GM12878 (cell line): ENCODE results near the gene HOOK1. TPM values are rescaled to one million over a fixed set of nuclear protein-coding genes. Genes with fewer than 3 reads are reported as not detected.

Experiments
- ATF3 ChIP-seq: IDR thresholded peaks from 2 replicates; pipeline ENCODE4 v1.6.1; 2011; ENCODE audit warnings: low read depth, mild to moderate bottlenecking, low read length, moderate library complexity, borderline replicate concordance; ENCODE audit errors: extremely low read depth
- BRCA1 ChIP-seq: IDR thresholded peaks from 2 replicates; pipeline ENCODE4 v1.6.1; 2011; ENCODE audit warnings: low read depth, low read length, improper control_type of control experiment
- KDM1A ChIP-seq: fragments of 200-600 bp; sonication (generic); IDR thresholded peaks from 2 replicates; pipeline ENCODE4 v1.6.1; 2016; ENCODE audit warnings: borderline replicate concordance
- KLF5 ChIP-seq: fragments of 450-650 bp; IDR thresholded peaks from 2 replicates; pipeline ENCODE4 v1.6.1; 2014; ENCODE audit warnings: mild to moderate bottlenecking; ENCODE audit not compliant: partially characterized antibody
- MAX ChIP-seq: IDR thresholded peaks from 2 replicates; pipeline ENCODE4 v1.6.1; 2012; ENCODE audit warnings: low read depth, low read length, improper control_type of control experiment
- NR2F1 ChIP-seq: fragments of 450-650 bp; conservative IDR thresholded peaks from 2 replicates; pipeline ENCODE4 v1.6.1; 2017; ENCODE audit warnings: mild to moderate bottlenecking
- PAX5 ChIP-seq: IDR thresholded peaks from 2 replicates; pipeline ENCODE4 v1.6.1; 2011; ENCODE audit warnings: low read depth, low read length, borderline replicate concordance
- PRDM15 ChIP-seq: fragments of 450-650 bp; formaldehyde crosslinking; IDR thresholded peaks from 2 replicates; pipeline ENCODE4 v1.4.0; 2020; ENCODE audit warnings: mild to moderate bottlenecking, moderate library complexity
- STAT3 ChIP-seq: IDR thresholded peaks from 2 replicates; pipeline ENCODE4 v1.6.1; 2011; ENCODE audit warnings: low read depth, low read length, improper control_type of control experiment
- TBL1XR1 ChIP-seq: IDR thresholded peaks from 2 replicates; pipeline ENCODE4 v1.6.1; 2012; ENCODE audit warnings: low read depth, low read length, improper control_type of control experiment
- ZNF207 ChIP-seq: fragments of 450-650 bp; IDR thresholded peaks from 2 replicates; pipeline ENCODE4 v1.6.1; 2014; ENCODE audit warnings: antibody characterized with exemption, mild to moderate bottlenecking, borderline replicate concordance
- ZNF24 ChIP-seq: fragments of 450-650 bp; IDR thresholded peaks from 2 replicates; pipeline ENCODE4 v1.6.1; 2017; ENCODE audit warnings: antibody characterized with exemption, mild to moderate bottlenecking
- polyA plus RNA-seq, 11 experiments: library from polyadenylated mRNA; depleted of rRNA in 4 of 11; unstranded in 6 of 11; stranded (reverse) in 5 of 11; fragments of >200 nt; fragmentation: Nextera tagmentation in 4 of 11; fragmentation: Illumina TruSeq in 1 of 11; extraction: Ambion mirVana in 4 of 11; extraction: Trizol in 1 of 11; gene quantifications; 1 replicate in 1 of 11; 2 replicates in 10 of 11; pipeline versions ENCODE4 v1.2.1 to v1.2.3, GENCODE V29; 2011 to 2016; ENCODE audit warnings: inconsistent platforms in 2 of 11, missing spikeins in 2 of 11, low read depth in 1 of 11
- total RNA-seq, 4 experiments: library from RNA; depleted of rRNA in 3 of 4; stranded (reverse); fragments of >200 nt in 3 of 4; fragmentation: Illumina TruSeq in 1 of 4; extraction: Trizol in 1 of 4; gene quantifications; 2 replicates each; pipeline versions ENCODE4 v1.2.1 to v1.2.3, GENCODE V29; 2013 to 2021

The HOOK1 gene
- total and polyA plus RNA-seq, 10 of the 15 experiments (the other 5 are each of a cell fraction or from before 2014, with no cell fraction given) = 1.4 to 15.4 (median 3.7) TPM

GRCh38 chr1:59798600-59798999 lies 16.1 kb upstream of the HOOK1 start (continued):
- TF ChIP-seq PRDM15 (CRISPR knock-in tag) = no peak
- TF ChIP-seq NR2F1 = no peak
- TF ChIP-seq ZNF24 = no peak
- no peak for TF ChIP-seq TBL1XR1
- TF ChIP-seq KLF5 = no peak
- TF ChIP-seq ZNF207 = no peak
- no peak for TF ChIP-seq STAT3
- no peak for TF ChIP-seq KDM1A
- TF ChIP-seq MAX = no peak
- no peak for TF ChIP-seq PAX5
- TF ChIP-seq ATF3 = no peak
- no peak for TF ChIP-seq BRCA1
